22Rv1 (cell line): ENCODE measurements around the gene SPEG.

Experiments used
- CTCF ChIP-seq: fragments of 450-650 bp; IDR thresholded peaks from 2 replicates; pipeline ENCODE4 v1.5.1; 2017; ENCODE audit warnings: mild to moderate bottlenecking
- ZFX ChIP-seq: fragments of 450-650 bp; IDR thresholded peaks from 2 replicates; pipeline ENCODE4 v1.6.1; 2017; ENCODE audit warnings: antibody characterized with exemption, borderline replicate concordance

GRCh38 chr2:219388121-219388906 is 46.3 kb upstream of the SPEG start:
- TF ChIP-seq CTCF (peak; percentile 70), ZFX (no peak)
